Right atrium auricular region (tissue), 2 donors: ENCODE data around the gene ADGRL3. TPM values are rescaled to one million over a fixed set of nuclear protein-coding genes. Genes with fewer than 3 reads are reported as not detected.

Experiments used
- DNase-seq: peaks from one replicate; pipeline ENCODE4 v3.0.0-alpha.2; 2019; ENCODE audit warnings: low spot score
- H3K27ac ChIP-seq, 2 donors: fragments of 200-600 bp; sonication (generic); 1 replicate in 1 of 2; 2 replicates in 1 of 2; pipeline ENCODE4 v1.5.1; 2016 to 2019
- H3K27me3 ChIP-seq, 2 donors: fragments of 200-600 bp; sonication (generic); one replicate each; pipeline versions ENCODE4 v1.5.1 to v1.6.0; 2017 to 2019
- H3K36me3 ChIP-seq: fragments of 200-600 bp; sonication (generic); one replicate; pipeline ENCODE4 v1.5.1; 2016
- H3K4me1 ChIP-seq, 2 donors: fragments of 200-600 bp; sonication (generic); one replicate each; pipeline versions ENCODE4 v1.5.1 to v1.6.0; 2017 to 2019
- H3K4me3 ChIP-seq, 2 donors: fragments of 200-600 bp; sonication (generic); 1 replicate in 1 of 2; 2 replicates in 1 of 2; pipeline ENCODE4 v1.5.1; 2017 to 2019; ENCODE audit warnings: mild to moderate bottlenecking in 1 of 2, moderate library complexity in 1 of 2
- H3K9me3 ChIP-seq, 2 donors: fragments of 200-600 bp; sonication (generic); one replicate each; pipeline ENCODE4 v1.5.1; 2019
- CTCF ChIP-seq, 2 donors: fragments of 200-600 bp; sonication (generic); IDR thresholded peaks; one replicate each; pipeline ENCODE4 v1.5.1; 2019; ENCODE audit warnings: antibody characterized with exemption in 2 of 2
- total RNA-seq, 2 donors: library from RNA; depleted of rRNA; stranded (reverse); fragments of >200 nt; gene quantifications; one replicate each; pipeline ENCODE4 v1.1.0, GENCODE V29; 2016

The ADGRL3 gene
- total RNA-seq, 2 donors from 2014 or later: 0.86 to 1.9 TPM

- no peaks in the 10 kb centered on the region for H3K27me3 ChIP-seq
- no peaks in the 10 kb centered on the region for H3K36me3 ChIP-seq
- H3K4me1 ChIP-seq: no peaks in the 10 kb centered on the region
- no peak overlapping the region for H3K27ac ChIP-seq
- H3K9me3 ChIP-seq: no peaks in the 10 kb centered on the region
- no peak for DNase-seq
- H3K4me3 ChIP-seq: no peak overlapping the region
- TF ChIP-seq CTCF (IDR thresholded peaks at IDR 0.05): no peak
Measured at GRCh38 chr4:61293707-61294400, 93.7 kb downstream of the ADGRL3 start.

- Histone ChIP-seq H3K27ac (no peak overlapping the region), H3K4me1 (no peaks in the 10 kb centered on the region), H3K27me3 (no peaks in the 10 kb centered on the region), H3K36me3 (no peaks in the 10 kb centered on the region), H3K4me3 (no peak overlapping the region), H3K9me3 (no peaks in the 10 kb centered on the region)
- no peak for TF ChIP-seq CTCF (IDR thresholded peaks at IDR 0.05)
- DNase-seq: no peak
Measured at GRCh38 chr4:61294936-61295335, 94.8 kb downstream of the ADGRL3 start.

GRCh38 chr4:61296144-61296543 lies 96.0 kb downstream of the ADGRL3 start:
- DNase-seq: no peak
- Histone ChIP-seq H3K36me3 (no peaks in the 10 kb centered on the region), H3K27me3 (no peaks in the 10 kb centered on the region), H3K9me3 (no peaks in the 10 kb centered on the region), H3K4me1 (no peaks in the 10 kb centered on the region), H3K4me3 (no peak overlapping the region), H3K27ac (no peak overlapping the region)
- TF ChIP-seq CTCF (IDR thresholded peaks at IDR 0.05): no peak

- no peaks in the 10 kb centered on the region for H3K36me3 ChIP-seq
- DNase-seq: no peak
- H3K9me3 ChIP-seq: no peaks in the 10 kb centered on the region
- no peak overlapping the region for H3K4me3 ChIP-seq
- H3K27me3 ChIP-seq: no peaks in the 10 kb centered on the region
- no peaks in the 10 kb centered on the region for H3K4me1 ChIP-seq
- no peak for TF ChIP-seq CTCF (IDR thresholded peaks at IDR 0.05)
- H3K27ac ChIP-seq: no peak overlapping the region
Measured at GRCh38 chr4:61298178-61298740, 98.1 kb downstream of the ADGRL3 start.

- no peak for TF ChIP-seq CTCF (IDR thresholded peaks at IDR 0.05)
- Histone ChIP-seq H3K4me1 (no peaks in the 10 kb centered on the region), H3K27ac (no peak overlapping the region), H3K9me3 (no peaks in the 10 kb centered on the region), H3K4me3 (no peak overlapping the region), H3K27me3 (no peaks in the 10 kb centered on the region), H3K36me3 (no peaks in the 10 kb centered on the region)
- no peak for DNase-seq
Measured at GRCh38 chr4:61299316-61299715, 99.2 kb downstream of the ADGRL3 start.
